Body of pancreas (tissue), 4 donors: ENCODE data around the gene CD8A.

Experiments used
- POLR2A ChIP-seq, 3 donors: fragments of 450-650 bp; IDR thresholded peaks; one replicate each; pipeline ENCODE4 v1.6.1; 2016; ENCODE audit warnings: antibody characterized with exemption in 3 of 3, mild to moderate bottlenecking in 2 of 3
- TF ChIP-seq, protein P1 (sequence below), 7 experiments: fragments of 450-650 bp in 4 of 7; fragments of 200-600 bp in 3 of 7; sonication (generic) in 3 of 7; IDR thresholded peaks; one replicate each; pipeline ENCODE4 v1.5.1; 2016 to 2019; ENCODE audit warnings: antibody characterized with exemption in 7 of 7

GRCh38 chr2:86826951-86827350 lies 36.2 kb upstream of the CD8A start:
- TF ChIP-seq, protein P1, sequence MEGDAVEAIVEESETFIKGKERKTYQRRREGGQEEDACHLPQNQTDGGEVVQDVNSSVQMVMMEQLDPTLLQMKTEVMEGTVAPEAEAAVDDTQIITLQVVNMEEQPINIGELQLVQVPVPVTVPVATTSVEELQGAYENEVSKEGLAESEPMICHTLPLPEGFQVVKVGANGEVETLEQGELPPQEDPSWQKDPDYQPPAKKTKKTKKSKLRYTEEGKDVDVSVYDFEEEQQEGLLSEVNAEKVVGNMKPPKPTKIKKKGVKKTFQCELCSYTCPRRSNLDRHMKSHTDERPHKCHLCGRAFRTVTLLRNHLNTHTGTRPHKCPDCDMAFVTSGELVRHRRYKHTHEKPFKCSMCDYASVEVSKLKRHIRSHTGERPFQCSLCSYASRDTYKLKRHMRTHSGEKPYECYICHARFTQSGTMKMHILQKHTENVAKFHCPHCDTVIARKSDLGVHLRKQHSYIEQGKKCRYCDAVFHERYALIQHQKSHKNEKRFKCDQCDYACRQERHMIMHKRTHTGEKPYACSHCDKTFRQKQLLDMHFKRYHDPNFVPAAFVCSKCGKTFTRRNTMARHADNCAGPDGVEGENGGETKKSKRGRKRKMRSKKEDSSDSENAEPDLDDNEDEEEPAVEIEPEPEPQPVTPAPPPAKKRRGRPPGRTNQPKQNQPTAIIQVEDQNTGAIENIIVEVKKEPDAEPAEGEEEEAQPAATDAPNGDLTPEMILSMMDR (IDR thresholded peaks at IDR 0.05): no peak
- TF ChIP-seq POLR2A (IDR thresholded peaks at IDR 0.05): no peak
